ENCODE data around the gene TSG101.

Gene TSG101, protein sequence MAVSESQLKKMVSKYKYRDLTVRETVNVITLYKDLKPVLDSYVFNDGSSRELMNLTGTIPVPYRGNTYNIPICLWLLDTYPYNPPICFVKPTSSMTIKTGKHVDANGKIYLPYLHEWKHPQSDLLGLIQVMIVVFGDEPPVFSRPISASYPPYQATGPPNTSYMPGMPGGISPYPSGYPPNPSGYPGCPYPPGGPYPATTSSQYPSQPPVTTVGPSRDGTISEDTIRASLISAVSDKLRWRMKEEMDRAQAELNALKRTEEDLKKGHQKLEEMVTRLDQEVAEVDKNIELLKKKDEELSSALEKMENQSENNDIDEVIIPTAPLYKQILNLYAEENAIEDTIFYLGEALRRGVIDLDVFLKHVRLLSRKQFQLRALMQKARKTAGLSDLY

DNA sequence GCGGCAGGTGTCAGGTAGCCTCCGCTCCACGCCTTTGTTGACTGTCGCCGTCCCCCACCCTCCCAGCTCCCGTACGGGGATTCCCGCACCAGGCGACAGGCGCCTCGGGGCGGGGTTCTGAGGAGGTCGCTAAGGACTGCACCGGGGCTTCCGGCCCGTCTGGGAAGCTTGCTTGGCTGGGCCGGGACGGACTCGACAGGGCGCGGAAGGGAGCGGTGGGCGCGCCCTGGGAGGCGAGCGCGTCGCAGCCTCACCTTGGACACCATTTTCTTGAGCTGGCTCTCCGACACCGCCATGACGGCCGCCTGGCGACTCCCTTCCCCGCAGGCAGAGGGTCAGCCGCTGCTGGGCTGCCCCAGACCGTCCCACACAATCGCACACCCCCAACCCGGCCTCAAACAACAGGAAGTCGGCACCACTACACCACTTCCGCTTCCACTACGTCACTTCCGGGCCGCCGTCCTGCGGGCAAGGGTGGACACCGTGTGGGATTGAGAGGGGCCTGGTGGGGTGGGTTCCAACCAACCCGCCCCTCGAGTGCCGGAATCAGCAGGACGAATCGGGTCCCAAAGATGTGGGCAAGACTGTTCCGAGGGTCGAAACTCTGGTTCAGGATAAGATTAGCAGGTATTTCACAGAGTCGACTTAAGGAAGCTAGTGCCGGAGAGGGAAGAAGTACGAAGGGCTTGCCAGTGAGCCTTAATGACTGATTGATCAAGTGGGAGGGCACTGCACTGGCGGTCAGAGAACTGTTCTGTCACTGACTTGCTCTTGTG, at the start of gene TSG101:
TSS of gene TSG101 (minus strand) at position 422 of the 776 bp plus-strand sequence. CDS start at position 296, 126 bp downstream.
- peak; percentile 72 for DNase-seq (ENCODE audit: extremely low read depth, low read depth)
- TF ChIP-seq, protein P1, sequence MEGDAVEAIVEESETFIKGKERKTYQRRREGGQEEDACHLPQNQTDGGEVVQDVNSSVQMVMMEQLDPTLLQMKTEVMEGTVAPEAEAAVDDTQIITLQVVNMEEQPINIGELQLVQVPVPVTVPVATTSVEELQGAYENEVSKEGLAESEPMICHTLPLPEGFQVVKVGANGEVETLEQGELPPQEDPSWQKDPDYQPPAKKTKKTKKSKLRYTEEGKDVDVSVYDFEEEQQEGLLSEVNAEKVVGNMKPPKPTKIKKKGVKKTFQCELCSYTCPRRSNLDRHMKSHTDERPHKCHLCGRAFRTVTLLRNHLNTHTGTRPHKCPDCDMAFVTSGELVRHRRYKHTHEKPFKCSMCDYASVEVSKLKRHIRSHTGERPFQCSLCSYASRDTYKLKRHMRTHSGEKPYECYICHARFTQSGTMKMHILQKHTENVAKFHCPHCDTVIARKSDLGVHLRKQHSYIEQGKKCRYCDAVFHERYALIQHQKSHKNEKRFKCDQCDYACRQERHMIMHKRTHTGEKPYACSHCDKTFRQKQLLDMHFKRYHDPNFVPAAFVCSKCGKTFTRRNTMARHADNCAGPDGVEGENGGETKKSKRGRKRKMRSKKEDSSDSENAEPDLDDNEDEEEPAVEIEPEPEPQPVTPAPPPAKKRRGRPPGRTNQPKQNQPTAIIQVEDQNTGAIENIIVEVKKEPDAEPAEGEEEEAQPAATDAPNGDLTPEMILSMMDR (IDR thresholded peaks at IDR 0.05; ENCODE audit: low read depth, low read length), result no peak

DNA sequence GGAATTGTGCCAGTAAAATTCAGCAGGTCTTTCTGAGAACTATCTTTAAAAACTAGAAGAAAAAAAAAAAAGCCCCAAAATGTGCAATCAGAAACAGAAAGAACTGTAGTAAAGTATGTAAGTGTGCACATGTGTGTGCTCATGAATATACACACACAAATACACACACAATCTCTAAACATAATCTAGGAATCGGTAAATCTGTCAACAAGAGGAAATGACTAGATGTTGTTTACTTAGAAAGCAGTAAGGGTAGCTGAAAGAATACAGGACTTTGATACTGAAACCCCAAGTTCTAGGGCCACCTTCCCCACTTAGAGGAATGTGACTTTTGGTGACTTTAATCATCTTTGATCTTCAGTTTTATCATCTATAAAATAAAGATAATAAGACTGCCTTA, 48.6 kb upstream of the TSG101 start:
- TF ChIP-seq, protein P1 (IDR thresholded peaks at IDR 0.05; ENCODE audit: low read depth, low read length), result no peak
- DNase-seq (ENCODE audit: extremely low read depth, low read depth), result no peak

DNA sequence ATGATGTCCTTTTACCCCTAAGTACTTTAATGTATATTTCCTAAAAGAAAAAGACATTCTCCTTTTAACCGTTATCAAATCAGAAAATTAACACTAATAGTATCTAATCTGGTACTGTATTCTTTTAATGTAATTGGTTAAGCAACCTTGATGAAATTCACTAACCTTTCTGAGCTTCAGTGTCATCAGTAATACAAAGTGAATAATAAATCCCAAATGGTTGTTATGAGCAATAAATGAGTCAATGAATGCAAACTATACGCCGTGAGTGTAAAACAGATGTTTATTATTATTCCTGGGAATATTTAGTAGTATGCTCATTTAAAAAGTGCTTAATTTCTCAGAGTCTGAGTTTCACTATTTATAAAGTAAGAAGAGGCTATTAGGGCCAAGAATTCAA, 40.3 kb upstream of the TSG101 start:
- TF ChIP-seq, protein P1 (IDR thresholded peaks at IDR 0.05; ENCODE audit: low read depth, low read length), result no peak
- DNase-seq (ENCODE audit: extremely low read depth, low read depth), result no peak

DNA sequence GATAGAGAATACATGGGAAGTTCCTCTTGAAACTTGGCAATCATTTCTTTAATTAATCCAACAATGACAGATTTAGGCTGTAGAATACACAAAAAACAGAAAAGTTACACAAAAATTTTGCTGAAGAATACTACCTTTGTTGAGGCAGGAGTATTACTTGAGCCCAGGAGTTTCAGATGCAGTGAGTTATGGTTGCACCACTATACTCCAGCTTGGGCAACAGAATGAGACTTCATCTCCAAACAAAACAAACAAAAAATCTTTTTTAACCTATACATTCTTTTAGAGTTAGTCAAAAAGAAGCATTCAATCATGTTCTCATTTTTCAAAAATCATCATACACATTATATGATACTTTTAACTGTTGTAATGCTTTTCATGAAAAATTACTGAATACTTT, 39.7 kb upstream of the TSG101 start:
- TF ChIP-seq, protein P1 (IDR thresholded peaks at IDR 0.05; ENCODE audit: low read depth, low read length), result no peak
- DNase-seq (ENCODE audit: extremely low read depth, low read depth), result no peak

DNA sequence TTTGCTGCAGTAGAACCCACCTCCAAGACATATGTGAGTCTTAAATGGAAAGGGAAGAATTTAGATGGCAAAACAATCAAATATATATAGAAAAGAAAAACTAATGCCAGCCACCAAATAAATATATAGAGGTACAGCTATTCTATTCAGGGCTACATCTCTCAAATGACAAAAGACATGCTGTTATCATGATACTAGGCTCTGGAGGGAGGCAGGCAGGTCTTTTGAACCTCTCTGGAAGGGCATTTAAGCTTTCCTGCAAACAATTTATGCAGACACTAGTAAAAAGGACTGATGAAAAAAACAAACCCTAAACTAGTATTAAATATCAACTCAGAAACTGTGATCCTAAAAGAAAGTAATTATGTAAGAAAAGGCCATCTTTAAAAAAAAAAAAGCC, 37.4 kb upstream of the TSG101 start:
- TF ChIP-seq, protein P1 (IDR thresholded peaks at IDR 0.05; ENCODE audit: low read depth, low read length), result no peak
- DNase-seq (ENCODE audit: extremely low read depth, low read depth), result no peak

DNA sequence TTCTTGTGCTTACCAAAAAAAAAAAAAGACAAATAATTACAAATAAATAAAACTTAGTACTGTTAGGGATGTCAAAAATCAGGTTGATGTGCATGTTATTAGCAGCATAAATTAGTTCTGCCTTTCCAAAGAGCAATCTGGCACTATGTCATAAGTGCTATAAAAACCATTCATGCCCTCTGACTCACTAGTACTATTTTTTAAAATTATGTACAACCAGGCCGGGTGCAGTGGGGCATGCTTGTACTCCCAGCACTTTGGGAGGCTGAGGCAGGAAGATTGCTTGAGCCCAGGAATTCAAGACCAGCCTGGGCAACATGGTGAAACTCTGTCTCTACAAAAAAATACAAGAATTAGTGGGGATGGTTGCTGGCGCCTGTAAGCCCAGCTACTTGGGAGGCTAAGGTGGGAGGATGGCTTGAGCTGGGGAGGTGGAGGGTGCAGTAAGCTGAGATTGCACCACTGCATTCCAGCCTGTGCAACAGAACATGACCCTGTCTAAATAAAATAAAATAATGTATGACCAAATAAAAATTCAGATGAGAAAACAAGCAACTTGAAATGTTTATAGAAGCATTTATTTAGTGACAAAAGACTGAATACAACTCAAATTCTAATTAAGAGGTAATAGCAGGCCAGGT, 36.5 kb upstream of the TSG101 start:
- no peak for DNase-seq (ENCODE audit: extremely low read depth, low read depth)

More for the DNA sequence above, 36.5 kb upstream of the TSG101 start:
- TF ChIP-seq, protein P1 (IDR thresholded peaks at IDR 0.05; ENCODE audit: low read depth, low read length), result no peak

Data from AG09319 (cell line).